ENCODE results near the gene LHX4.

LHX4 gene

GRCh38 chr1:180228648-180229482 lies 1.2 kb upstream of the LHX4 start:
- no peak for TF ChIP-seq CTCF (conservative IDR thresholded peaks at IDR 0.05)
- H3K27ac ChIP-seq, result peak overlapping the region; percentile 66

GRCh38 chr1:180230416-180230790 lies 339 bp downstream of the LHX4 start:
- TF ChIP-seq CTCF (conservative IDR thresholded peaks at IDR 0.05), result no peak
- H3K27ac ChIP-seq, result peak overlapping the region; percentile 66; the same call in 1 of the 2 replicates

GRCh38 chr1:180230791-180231505 lies 884 bp downstream of the LHX4 start:
- no peak for TF ChIP-seq CTCF (conservative IDR thresholded peaks at IDR 0.05)
- H3K27ac ChIP-seq, result peak overlapping the region; percentile 66; the same call in 1 of the 2 replicates

- TF ChIP-seq CTCF (conservative IDR thresholded peaks at IDR 0.05), result peak; percentile 18; the same call in 1 of the 2 replicates
- H3K27ac ChIP-seq, result peak overlapping the region; percentile 66; the same call in 1 of the 2 replicates
Observed at GRCh38 chr1:180231506-180231921, 1.4 kb downstream of the LHX4 start.

- no peak overlapping the region for H3K27ac ChIP-seq
- TF ChIP-seq CTCF (conservative IDR thresholded peaks at IDR 0.05), result no peak
Observed at GRCh38 chr1:180231936-180232335, 1.9 kb downstream of the LHX4 start.

GRCh38 chr1:180232521-180233043 lies 2.5 kb downstream of the LHX4 start:
- no peak overlapping the region for H3K27ac ChIP-seq
- TF ChIP-seq CTCF (conservative IDR thresholded peaks at IDR 0.05), result no peak
